Endothelial cell (in vitro differentiated cells): Measurements from ENCODE around the gene SMAD6. TPM values are rescaled to one million over a fixed set of nuclear protein-coding genes. Genes with fewer than 3 reads are reported as not detected.

Experiments used
- DNase-seq: peaks from one replicate; pipeline ENCODE4 v3.0.0; 2021; ENCODE audit warnings: low spot score
- H3K27ac Mint-ChIP-seq: one replicate; pipeline ENCODE4 v1.8.0; 2021; ENCODE audit warnings: mixed read lengths, inconsistent platforms; ENCODE audit not compliant: unreplicated experiment
- H3K27me3 Mint-ChIP-seq: one replicate; pipeline ENCODE4 v1.8.0; 2021; ENCODE audit warnings: mild to moderate bottlenecking, moderate library complexity, mixed read lengths, inconsistent platforms; ENCODE audit not compliant: unreplicated experiment
- H3K36me3 Mint-ChIP-seq: one replicate; pipeline ENCODE4 v1.8.0; 2021; ENCODE audit warnings: mild to moderate bottlenecking, low read depth, mixed read lengths, inconsistent platforms; ENCODE audit not compliant: unreplicated experiment
- H3K4me1 Mint-ChIP-seq: one replicate; pipeline ENCODE4 v1.8.0; 2021; ENCODE audit warnings: mild to moderate bottlenecking, mixed read lengths, inconsistent platforms; ENCODE audit not compliant: unreplicated experiment
- H3K4me3 Mint-ChIP-seq: one replicate; pipeline ENCODE4 v1.8.0; 2021; ENCODE audit warnings: mild to moderate bottlenecking, mixed read lengths, inconsistent platforms; ENCODE audit not compliant: unreplicated experiment
- H3K9me3 Mint-ChIP-seq: one replicate; pipeline ENCODE4 v1.8.0; 2021; ENCODE audit warnings: mixed read lengths, inconsistent platforms; ENCODE audit not compliant: unreplicated experiment
- CTCF ChIP-seq: fragments of 200-600 bp; sonication (generic); IDR thresholded peaks from one replicate; pipeline ENCODE4 v1.5.0; 2021; ENCODE audit warnings: antibody characterized with exemption; ENCODE audit not compliant: unreplicated experiment
- total RNA-seq: library from RNA; stranded (reverse); fragmentation: NEBNext Ultra II Directional; extraction: Animal tissue kit (Norgen Biotek cat#: 25700); gene quantifications from one replicate; pipeline ENCODE4 v1.2.1, GENCODE V29; 2021; ENCODE audit not compliant: unreplicated experiment

SMAD6 gene
- total RNA-seq, 1 donor from 2014 or later, result 21.3 TPM

GRCh38 chr15:66708389-66708788 lies 6.4 kb downstream of the SMAD6 start:
- peaks cover 13% of the 10 kb centered on the region for H3K27me3 Mint-ChIP-seq
- DNase-seq, result no peak
- H3K9me3 Mint-ChIP-seq, result no peaks in the 10 kb centered on the region
- H3K36me3 Mint-ChIP-seq, result peaks cover 16% of the 10 kb centered on the region
- peaks cover 32% of the 10 kb centered on the region for H3K4me1 Mint-ChIP-seq
- H3K27ac Mint-ChIP-seq, result no peak overlapping the region
- H3K4me3 Mint-ChIP-seq, result peak overlapping the region; percentile 14
- no peak for TF ChIP-seq CTCF

- Mint-ChIP-seq H3K9me3 (no peaks in the 10 kb centered on the region), H3K4me1 (peaks cover 35% of the 10 kb centered on the region), H3K27ac (no peak overlapping the region), H3K36me3 (peaks cover 11% of the 10 kb centered on the region), H3K4me3 (no peak overlapping the region), H3K27me3 (peaks cover 5% of the 10 kb centered on the region)
- no peak for DNase-seq
- no peak for TF ChIP-seq CTCF
Observed at GRCh38 chr15:66709884-66710283, 7.8 kb downstream of the SMAD6 start.

GRCh38 chr15:66711260-66711659 lies 9.2 kb downstream of the SMAD6 start:
- TF ChIP-seq CTCF, result no peak
- Mint-ChIP-seq H3K4me1 (peaks cover 40% of the 10 kb centered on the region), H3K27ac (no peak overlapping the region), H3K9me3 (no peaks in the 10 kb centered on the region), H3K27me3 (peaks cover 3% of the 10 kb centered on the region), H3K36me3 (peaks cover 14% of the 10 kb centered on the region), H3K4me3 (no peak overlapping the region)
- DNase-seq, result no peak

GRCh38 chr15:66711862-66712261 lies 9.8 kb downstream of the SMAD6 start:
- Mint-ChIP-seq H3K36me3 (peaks cover 14% of the 10 kb centered on the region), H3K27me3 (peaks cover 3% of the 10 kb centered on the region), H3K4me3 (no peak overlapping the region), H3K9me3 (no peaks in the 10 kb centered on the region), H3K27ac (no peak overlapping the region), H3K4me1 (peaks cover 46% of the 10 kb centered on the region)
- no peak for DNase-seq
- TF ChIP-seq CTCF, result no peak

- no peak for DNase-seq
- Mint-ChIP-seq H3K4me3 (no peak overlapping the region), H3K36me3 (peaks cover 20% of the 10 kb centered on the region), H3K9me3 (no peaks in the 10 kb centered on the region), H3K27ac (no peak overlapping the region), H3K27me3 (peaks cover 3% of the 10 kb centered on the region), H3K4me1 (peaks cover 43% of the 10 kb centered on the region)
- no peak for TF ChIP-seq CTCF
Observed at GRCh38 chr15:66713843-66714508, 11.9 kb downstream of the SMAD6 start.
